IPS-NIHi11 (cell line): ENCODE data around the gene ARHGEF37.
"Not testable (repeated sequence)": the region's sequence is repeated elsewhere in the genome, so short reads cannot be mapped to it uniquely, and the experiment has no call there.

Source experiments
- DNase-seq: peaks from one replicate; pipeline ENCODE4 v3.0.0; 2012; ENCODE audit warnings: mixed read lengths, low spot score

ARHGEF37 gene

GRCh38 chr5:149564542-149565140 lies 16.7 kb upstream of the ARHGEF37 start:
- DNase-seq, result peak; percentile 79

GRCh38 chr5:149567226-149567625 lies 14.1 kb upstream of the ARHGEF37 start:
- no peak for DNase-seq

- no peak for DNase-seq
Observed at GRCh38 chr5:149572170-149572569, 9.1 kb upstream of the ARHGEF37 start.

- no peak for DNase-seq
Observed at GRCh38 chr5:149572576-149573231, 8.6 kb upstream of the ARHGEF37 start.

- DNase-seq, result no peak
Observed at GRCh38 chr5:149575131-149575530, 6.2 kb upstream of the ARHGEF37 start.

- DNase-seq, result no peak
Observed at GRCh38 chr5:149576021-149576420, 5.3 kb upstream of the ARHGEF37 start.

GRCh38 chr5:149578896-149579295 lies 2.4 kb upstream of the ARHGEF37 start:
- no peak for DNase-seq

- no peak for DNase-seq
Observed at GRCh38 chr5:149580808-149581191, 498 bp upstream of the ARHGEF37 start.

- DNase-seq, result peak; percentile 52
Observed at GRCh38 chr5:149581931-149582768, 852 bp downstream of the ARHGEF37 start.

- DNase-seq, result no peak
Observed at GRCh38 chr5:149583394-149583793, 2.1 kb downstream of the ARHGEF37 start.

- no peak for DNase-seq
Observed at GRCh38 chr5:149584121-149584520, 2.8 kb downstream of the ARHGEF37 start.

- DNase-seq, result no peak
Observed at GRCh38 chr5:149585910-149586309, 4.6 kb downstream of the ARHGEF37 start.

- no peak for DNase-seq
Observed at GRCh38 chr5:149586708-149587318, 5.5 kb downstream of the ARHGEF37 start.

- DNase-seq, result no peak
Observed at GRCh38 chr5:149588936-149589335, 7.6 kb downstream of the ARHGEF37 start.

- DNase-seq, result no peak
Observed at GRCh38 chr5:149593370-149593769, 12.1 kb downstream of the ARHGEF37 start.

- no peak for DNase-seq
Observed at GRCh38 chr5:149594206-149594895, 13.1 kb downstream of the ARHGEF37 start.

GRCh38 chr5:149595105-149595504 lies 13.8 kb downstream of the ARHGEF37 start:
- DNase-seq, result not testable (repeated sequence)

- no peak for DNase-seq
Observed at GRCh38 chr5:149596712-149597111, 15.4 kb downstream of the ARHGEF37 start.

- DNase-seq, result no peak
Observed at GRCh38 chr5:149597618-149598017, 16.3 kb downstream of the ARHGEF37 start.

- DNase-seq, result not testable (repeated sequence)
Observed at GRCh38 chr5:149598234-149598633, 16.9 kb downstream of the ARHGEF37 start.

- peak; percentile 29 for DNase-seq
Observed at GRCh38 chr5:149598966-149599365, 17.7 kb downstream of the ARHGEF37 start.

GRCh38 chr5:149599375-149599774 lies 18.1 kb downstream of the ARHGEF37 start:
- DNase-seq, result no peak
